Osteoblast (primary cell): ENCODE results near the gene NPC1. TPM values are rescaled to one million over a fixed set of nuclear protein-coding genes. Genes with fewer than 3 reads are reported as not detected.

Experiments
- DNase-seq: peaks from one replicate; pipeline ENCODE4 v3.0.0; 2011; ENCODE audit warnings: low spot score, mixed read lengths; ENCODE audit not compliant: insufficient read length; ENCODE audit errors: missing footprints
- H2AFZ ChIP-seq: 2 replicates; pipeline ENCODE4 v1.6.0; 2011; ENCODE audit warnings: mild to moderate bottlenecking, low read length
- H3K27ac ChIP-seq: 2 replicates; pipeline ENCODE4 v1.5.1; 2011; ENCODE audit warnings: mild to moderate bottlenecking, low read depth, low read length, moderate library complexity
- H3K27me3 ChIP-seq: 2 replicates; pipeline ENCODE4 v1.6.0; 2012; ENCODE audit warnings: mild to moderate bottlenecking, control low read depth, inconsistent platforms, low read length, moderate library complexity; ENCODE audit not compliant: insufficient read depth
- H3K36me3 ChIP-seq: 2 replicates; pipeline ENCODE4 v1.5.1; 2011; ENCODE audit warnings: mild to moderate bottlenecking, low read length, control low read depth, moderate library complexity; ENCODE audit not compliant: insufficient read depth
- H3K4me1 ChIP-seq: 2 replicates; pipeline ENCODE4 v1.5.1; 2011; ENCODE audit warnings: mild to moderate bottlenecking, low read length, control low read depth, moderate library complexity; ENCODE audit not compliant: insufficient read depth
- H3K4me2 ChIP-seq: 2 replicates; pipeline ENCODE4 v1.6.0; 2011; ENCODE audit warnings: mild to moderate bottlenecking, low read length; ENCODE audit not compliant: insufficient read depth
- H3K4me3 ChIP-seq: fragments of 200-600 bp; sonication (generic); 3 replicates; pipeline ENCODE4 v1.5.1; 2012; ENCODE audit warnings: mild to moderate bottlenecking, low read length, inconsistent platforms; ENCODE audit not compliant: insufficient read depth
- H3K79me2 ChIP-seq: 2 replicates; pipeline ENCODE4 v1.6.0; 2012; ENCODE audit warnings: mild to moderate bottlenecking, low read length, control low read depth, inconsistent platforms; ENCODE audit not compliant: insufficient read depth
- H3K9me3 ChIP-seq: 2 replicates; pipeline ENCODE4 v1.5.1; 2011; ENCODE audit warnings: low read depth, low read length, control low read depth
- H4K20me1 ChIP-seq: 2 replicates; pipeline ENCODE4 v1.6.0; 2012; ENCODE audit warnings: mild to moderate bottlenecking, low read length, control low read depth; ENCODE audit not compliant: insufficient read depth
- total RNA-seq: library from RNA; depleted of rRNA; stranded (reverse); fragments of >200 nt; gene quantifications from 2 replicates; pipeline ENCODE4 v1.2.3, GENCODE V29; 2012
- TF ChIP-seq, protein P1 (sequence below): IDR thresholded peaks from 2 replicates; pipeline ENCODE4 v1.5.1; 2011; ENCODE audit warnings: mild to moderate bottlenecking, low read depth, low read length, moderate library complexity; ENCODE audit errors: extremely low read depth

The NPC1 gene
- total RNA-seq, 1 donor: 136 TPM

DNA sequence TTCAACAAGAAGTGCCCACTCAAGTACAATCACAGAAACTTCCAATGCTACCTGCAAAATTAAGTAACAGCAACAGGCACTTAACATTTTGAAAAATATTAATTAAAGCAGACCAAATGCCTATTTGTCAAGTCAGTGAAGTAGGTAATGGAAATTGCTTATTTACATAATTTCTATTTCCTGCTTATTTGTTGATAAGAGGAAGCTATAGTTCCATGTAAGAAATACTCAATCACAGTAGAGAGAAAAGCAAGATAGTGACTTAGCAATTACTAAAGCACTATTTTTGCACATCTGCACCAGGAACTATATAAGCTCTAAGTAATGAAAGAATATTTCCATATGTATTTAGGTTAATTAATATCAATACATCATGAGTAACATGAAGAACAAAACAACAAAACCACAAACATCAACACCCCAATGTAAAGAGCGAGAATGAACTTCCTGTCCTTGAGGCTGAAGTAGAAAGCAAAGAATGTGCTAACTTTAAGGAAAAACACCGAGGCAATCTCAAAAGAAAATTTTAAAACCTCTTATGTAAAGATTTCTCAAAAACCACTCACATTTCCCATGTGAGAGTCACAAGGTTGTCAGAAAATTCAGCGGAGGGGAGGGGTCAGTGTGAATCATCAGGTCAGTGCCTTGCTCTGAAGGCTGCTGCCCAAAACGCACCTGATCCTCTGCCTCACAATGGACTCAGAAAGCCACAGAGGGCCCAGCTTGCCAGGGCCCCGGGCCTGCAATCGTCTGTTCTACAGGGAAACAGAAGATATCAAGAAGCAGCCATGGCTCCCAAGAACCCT lies 12.5 kb downstream of the NPC1 start:
- Histone ChIP-seq H4K20me1 (peaks cover 19% of the 10 kb centered on the region), H3K4me1 (peaks cover 20% of the 10 kb centered on the region), H3K79me2 (peaks cover 83% of the 10 kb centered on the region), H3K27me3 (no peaks in the 10 kb centered on the region), H3K4me3 (peak overlapping the region; percentile 18), H3K4me2 (peak overlapping the region; percentile 70), H3K36me3 (peaks cover 44% of the 10 kb centered on the region), H3K27ac (peak overlapping the region; percentile 76), H3K9me3 (no peaks in the 10 kb centered on the region), H2AFZ (no peak overlapping the region)
- peak; percentile 94 for DNase-seq
- TF ChIP-seq, protein P1, sequence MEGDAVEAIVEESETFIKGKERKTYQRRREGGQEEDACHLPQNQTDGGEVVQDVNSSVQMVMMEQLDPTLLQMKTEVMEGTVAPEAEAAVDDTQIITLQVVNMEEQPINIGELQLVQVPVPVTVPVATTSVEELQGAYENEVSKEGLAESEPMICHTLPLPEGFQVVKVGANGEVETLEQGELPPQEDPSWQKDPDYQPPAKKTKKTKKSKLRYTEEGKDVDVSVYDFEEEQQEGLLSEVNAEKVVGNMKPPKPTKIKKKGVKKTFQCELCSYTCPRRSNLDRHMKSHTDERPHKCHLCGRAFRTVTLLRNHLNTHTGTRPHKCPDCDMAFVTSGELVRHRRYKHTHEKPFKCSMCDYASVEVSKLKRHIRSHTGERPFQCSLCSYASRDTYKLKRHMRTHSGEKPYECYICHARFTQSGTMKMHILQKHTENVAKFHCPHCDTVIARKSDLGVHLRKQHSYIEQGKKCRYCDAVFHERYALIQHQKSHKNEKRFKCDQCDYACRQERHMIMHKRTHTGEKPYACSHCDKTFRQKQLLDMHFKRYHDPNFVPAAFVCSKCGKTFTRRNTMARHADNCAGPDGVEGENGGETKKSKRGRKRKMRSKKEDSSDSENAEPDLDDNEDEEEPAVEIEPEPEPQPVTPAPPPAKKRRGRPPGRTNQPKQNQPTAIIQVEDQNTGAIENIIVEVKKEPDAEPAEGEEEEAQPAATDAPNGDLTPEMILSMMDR: no peak

DNA sequence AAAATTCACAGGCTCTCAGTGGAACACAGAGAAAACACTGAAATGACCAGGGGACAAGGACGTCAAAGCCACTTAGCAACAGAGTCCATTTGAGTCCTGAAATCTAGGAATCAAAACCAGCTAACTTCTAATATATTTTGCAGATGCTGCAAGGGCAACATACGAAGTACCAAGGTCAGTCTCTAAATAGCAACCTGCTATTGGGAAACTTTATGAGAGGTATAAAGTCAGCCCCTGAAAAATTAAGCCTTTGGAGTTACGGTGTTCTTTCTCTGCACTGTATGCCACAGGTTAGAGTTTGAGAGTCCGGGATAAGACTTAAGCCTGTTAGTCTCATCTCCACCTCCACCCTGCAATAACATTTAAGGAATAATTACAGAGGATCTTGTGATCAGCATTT lies 13.3 kb downstream of the NPC1 start:
- peaks cover 19% of the 10 kb centered on the region for H3K4me1 ChIP-seq
- no peak overlapping the region for H3K4me2 ChIP-seq
- no peak overlapping the region for H3K4me3 ChIP-seq
- no peaks in the 10 kb centered on the region for H3K9me3 ChIP-seq
- H3K36me3 ChIP-seq: peaks cover 51% of the 10 kb centered on the region
- H4K20me1 ChIP-seq: peaks cover 12% of the 10 kb centered on the region
- H2AFZ ChIP-seq: no peak overlapping the region
- no peaks in the 10 kb centered on the region for H3K27me3 ChIP-seq
- H3K27ac ChIP-seq: no peak overlapping the region
- peaks cover 81% of the 10 kb centered on the region for H3K79me2 ChIP-seq
- DNase-seq: no peak
- TF ChIP-seq, protein P1: no peak

DNA sequence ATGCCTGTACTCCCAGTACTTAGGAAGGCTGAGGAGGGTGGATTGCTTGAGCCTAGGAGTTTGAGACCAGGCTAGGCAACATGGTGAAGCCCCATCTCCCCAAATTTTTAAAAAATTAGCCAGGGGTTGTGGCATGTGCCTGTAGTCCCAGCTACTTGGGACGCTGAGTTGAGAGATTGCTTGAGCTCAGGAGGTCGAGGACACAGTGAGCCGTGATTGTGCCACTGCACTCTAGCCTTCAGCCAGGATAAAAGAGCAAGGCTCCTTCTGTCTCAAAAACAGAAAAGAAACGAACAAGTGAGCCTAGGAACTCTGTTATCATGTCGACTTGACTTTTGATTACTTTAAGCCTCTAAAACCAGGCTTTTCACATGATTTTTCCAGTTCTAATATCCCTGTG lies 13.7 kb downstream of the NPC1 start:
- peaks cover 82% of the 10 kb centered on the region for H3K79me2 ChIP-seq
- TF ChIP-seq, protein P1: no peak

DNA sequence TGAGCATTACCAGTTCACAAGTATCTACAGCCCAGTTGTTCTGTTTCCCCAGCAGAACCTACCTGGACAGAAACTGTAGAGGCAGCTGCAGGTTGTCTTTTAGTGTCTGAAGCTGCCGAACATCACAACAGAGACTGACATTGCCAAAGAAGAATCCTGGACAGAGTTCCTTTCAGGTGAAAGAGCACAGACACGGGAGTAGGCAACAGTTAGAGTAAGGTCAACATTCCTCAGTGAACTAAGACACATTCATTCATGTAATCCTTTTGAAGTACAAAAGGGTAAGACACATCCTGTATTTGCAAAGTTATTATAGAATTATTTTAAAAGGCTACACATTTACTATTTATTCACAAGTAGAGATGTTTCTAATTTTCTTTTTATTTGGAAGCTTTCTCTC lies 14.3 kb downstream of the NPC1 start:
- H3K4me1 ChIP-seq: peaks cover 19% of the 10 kb centered on the region
- no peaks in the 10 kb centered on the region for H3K9me3 ChIP-seq
- no peak overlapping the region for H3K27ac ChIP-seq
- no peak overlapping the region for H3K4me3 ChIP-seq
- peaks cover 88% of the 10 kb centered on the region for H3K79me2 ChIP-seq
- TF ChIP-seq, protein P1: no peak
- peaks cover 12% of the 10 kb centered on the region for H4K20me1 ChIP-seq
- H2AFZ ChIP-seq: no peak overlapping the region
- no peak overlapping the region for H3K4me2 ChIP-seq
- no peak for DNase-seq
- H3K36me3 ChIP-seq: peaks cover 61% of the 10 kb centered on the region
- H3K27me3 ChIP-seq: no peaks in the 10 kb centered on the region

More for the DNA sequence above, 13.7 kb downstream of the NPC1 start:
- no peak overlapping the region for H2AFZ ChIP-seq
- peaks cover 19% of the 10 kb centered on the region for H3K4me1 ChIP-seq
- no peak overlapping the region for H3K4me3 ChIP-seq
- H4K20me1 ChIP-seq: peaks cover 12% of the 10 kb centered on the region
- DNase-seq: no peak
- H3K27ac ChIP-seq: no peak overlapping the region
- no peaks in the 10 kb centered on the region for H3K27me3 ChIP-seq
- H3K4me2 ChIP-seq: no peak overlapping the region
- no peaks in the 10 kb centered on the region for H3K9me3 ChIP-seq
- peaks cover 55% of the 10 kb centered on the region for H3K36me3 ChIP-seq
